ENCODE results near the gene TTBK2.
"Not testable (repeated sequence)": the region's sequence is repeated elsewhere in the genome, so short reads cannot be mapped to it uniquely, and the experiment has no call there.

Gene TTBK2
- 6.3 to 34.1 (median 18.0) reads per million in 17 experiments for total RNA-seq

DNA sequence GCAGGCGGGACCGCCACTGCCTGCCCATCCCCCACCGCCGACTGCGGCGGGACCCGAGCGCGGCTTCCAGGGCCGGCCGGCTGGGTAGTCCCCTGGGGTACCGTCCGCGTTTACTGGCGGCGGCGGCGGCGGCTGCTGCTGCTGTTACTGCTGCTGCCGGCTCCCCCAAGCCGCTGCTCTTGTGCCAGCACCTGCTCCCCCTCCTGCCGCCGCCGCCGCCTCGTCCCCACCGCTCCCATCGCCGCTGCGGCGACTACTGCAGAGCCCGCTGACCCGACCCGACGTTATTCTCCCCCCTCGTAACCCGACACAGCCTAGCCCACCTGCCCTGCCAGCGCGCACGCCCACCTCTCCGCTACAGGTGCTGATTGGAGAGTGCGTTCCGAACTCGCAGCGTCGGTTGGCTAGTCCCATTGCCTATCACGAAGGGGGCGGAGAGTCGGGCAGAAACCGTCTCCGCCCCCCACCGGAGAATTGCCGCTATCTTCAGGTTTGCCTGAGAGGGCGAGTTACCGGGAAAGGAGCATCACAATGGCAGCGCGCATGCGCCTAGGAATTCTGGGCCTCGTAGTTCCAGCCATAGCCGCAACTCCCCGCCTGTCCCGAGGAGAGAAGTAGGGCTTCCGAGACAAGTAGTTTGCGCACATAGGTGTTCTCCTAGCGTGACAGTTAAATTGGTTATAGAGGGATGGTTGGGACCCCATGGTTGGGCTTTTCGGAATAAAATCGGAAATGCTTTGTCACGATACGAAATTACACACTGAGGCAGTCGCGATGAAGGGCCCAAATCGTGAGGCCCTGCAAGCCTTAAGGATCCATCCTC, at the start of gene TTBK2:
Gene TTBK2, minus strand, starts transcription at position 260 of the 823 bp plus-strand sequence. CDS start 42,161 bp downstream, outside the sequence.
- peak; percentile 99 for DNase-seq

- DNase-seq, result no peak
Measured at GRCh38 chr15:42964476-42964875, 43.9 kb upstream of the TTBK2 start.

DNA sequence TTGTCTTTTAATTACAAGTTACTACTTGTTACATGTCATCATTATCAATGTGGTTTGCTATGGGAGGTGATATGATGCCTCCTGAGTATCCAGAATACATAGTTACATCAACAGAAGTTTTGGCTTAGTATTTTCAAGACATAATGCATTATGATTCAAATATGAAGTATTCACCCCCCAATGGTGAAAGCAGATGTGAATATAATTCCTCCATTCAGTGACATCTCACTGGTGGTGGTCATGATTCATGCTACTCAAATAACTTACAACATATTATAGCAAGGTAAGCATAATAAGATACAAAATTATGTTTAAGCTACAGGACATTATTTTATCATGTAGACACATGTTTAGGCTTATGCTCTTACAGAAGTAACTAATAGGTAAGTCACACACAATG, 34.9 kb upstream of the TTBK2 start:
- no peak for DNase-seq

DNA sequence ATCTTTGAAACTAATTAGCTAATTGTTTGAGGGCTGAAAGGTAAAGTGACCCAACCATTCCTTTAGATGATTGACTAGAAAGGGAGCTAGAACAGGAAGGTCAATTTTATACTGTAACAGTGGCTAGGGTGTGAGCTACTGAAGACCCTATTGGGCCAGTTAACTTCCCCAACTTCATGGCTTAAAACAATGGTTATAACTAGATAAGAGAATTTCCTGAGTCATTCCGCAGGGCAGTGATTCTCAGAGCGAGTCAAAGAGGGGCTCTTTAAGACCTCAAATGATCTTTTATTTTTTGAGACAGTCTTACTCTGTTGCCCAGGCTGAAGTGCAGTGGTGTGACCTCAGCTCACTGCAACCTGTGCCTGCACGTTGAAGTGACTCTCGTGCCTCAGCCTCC, 33.7 kb upstream of the TTBK2 start:
- no peak for DNase-seq

- DNase-seq, result not testable (repeated sequence)
Measured at GRCh38 chr15:42948898-42949297, 28.3 kb upstream of the TTBK2 start.

DNA sequence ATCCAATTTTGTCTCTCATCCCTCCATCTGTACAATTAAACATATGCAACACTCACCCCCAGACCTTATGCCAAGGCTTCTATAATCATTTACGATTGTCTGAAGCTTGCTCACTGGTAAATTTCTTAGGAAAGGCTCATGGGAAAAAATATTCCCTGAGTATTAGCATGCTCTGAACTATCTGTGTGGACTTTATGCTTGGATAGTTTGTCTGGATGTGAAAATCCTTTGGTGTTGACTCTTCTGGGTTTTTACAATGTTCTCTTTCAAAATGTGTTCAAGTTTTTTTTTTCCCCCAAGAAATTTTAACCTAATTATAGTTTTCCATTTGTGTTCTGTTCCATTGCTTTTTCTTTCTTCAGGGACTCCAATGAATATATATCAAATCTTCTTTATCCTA, 19.9 kb upstream of the TTBK2 start:
- no peak for DNase-seq

- DNase-seq, result no peak
Measured at GRCh38 chr15:42939841-42940240, 19.3 kb upstream of the TTBK2 start.

- no peak for DNase-seq
Measured at GRCh38 chr15:42937143-42937542, 16.6 kb upstream of the TTBK2 start.

DNA sequence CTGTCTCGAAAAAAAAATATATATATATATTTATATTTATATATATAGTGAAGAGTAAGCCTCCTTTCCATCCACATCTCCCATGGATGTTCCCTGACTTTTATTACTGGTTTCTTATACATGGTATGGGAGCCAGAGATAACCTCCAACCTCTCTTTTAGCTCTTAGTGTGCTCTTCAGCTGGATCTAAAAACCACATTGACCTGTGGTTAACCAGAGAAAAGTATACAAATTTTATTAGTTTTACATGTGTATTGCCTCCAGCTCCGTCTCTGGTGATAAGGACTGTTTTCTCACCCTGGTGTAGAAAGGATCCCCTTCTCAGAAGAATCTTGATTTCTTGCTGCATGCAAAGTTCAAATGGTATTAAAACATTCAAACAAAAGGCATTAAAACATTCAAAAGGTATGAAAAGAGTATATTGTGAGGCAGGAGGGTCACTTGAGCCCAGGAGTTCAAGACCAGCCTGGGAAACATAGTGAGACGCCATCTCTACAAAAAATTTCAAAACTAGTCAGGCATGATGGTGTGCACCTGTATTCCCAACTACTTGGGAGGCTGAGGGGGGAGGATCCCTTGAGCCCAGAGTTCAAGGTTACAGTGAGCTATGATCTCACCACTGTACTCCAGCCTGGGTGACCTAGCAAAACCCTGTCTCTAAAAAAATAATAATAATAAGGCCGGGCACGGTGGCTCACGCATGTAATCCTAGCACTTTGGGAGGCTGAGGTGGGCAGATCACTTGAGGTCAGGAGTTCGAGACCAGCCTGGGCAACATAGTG, 13.5 kb upstream of the TTBK2 start:
- DNase-seq, result no peak

GRCh38 chr15:42932833-42933515, 12.4 kb upstream of the TTBK2 start:
- DNase-seq, result no peak

GRCh38 chr15:42931702-42932486, 11.3 kb upstream of the TTBK2 start:
- DNase-seq, result no peak

GRCh38 chr15:42929306-42929848, 8.8 kb upstream of the TTBK2 start:
- no peak for DNase-seq

- DNase-seq, result peak in 3 of 4 experiments; percentile 14 to 22 (median 18)
Measured at GRCh38 chr15:42921342-42921731, 759 bp upstream of the TTBK2 start.

DNA sequence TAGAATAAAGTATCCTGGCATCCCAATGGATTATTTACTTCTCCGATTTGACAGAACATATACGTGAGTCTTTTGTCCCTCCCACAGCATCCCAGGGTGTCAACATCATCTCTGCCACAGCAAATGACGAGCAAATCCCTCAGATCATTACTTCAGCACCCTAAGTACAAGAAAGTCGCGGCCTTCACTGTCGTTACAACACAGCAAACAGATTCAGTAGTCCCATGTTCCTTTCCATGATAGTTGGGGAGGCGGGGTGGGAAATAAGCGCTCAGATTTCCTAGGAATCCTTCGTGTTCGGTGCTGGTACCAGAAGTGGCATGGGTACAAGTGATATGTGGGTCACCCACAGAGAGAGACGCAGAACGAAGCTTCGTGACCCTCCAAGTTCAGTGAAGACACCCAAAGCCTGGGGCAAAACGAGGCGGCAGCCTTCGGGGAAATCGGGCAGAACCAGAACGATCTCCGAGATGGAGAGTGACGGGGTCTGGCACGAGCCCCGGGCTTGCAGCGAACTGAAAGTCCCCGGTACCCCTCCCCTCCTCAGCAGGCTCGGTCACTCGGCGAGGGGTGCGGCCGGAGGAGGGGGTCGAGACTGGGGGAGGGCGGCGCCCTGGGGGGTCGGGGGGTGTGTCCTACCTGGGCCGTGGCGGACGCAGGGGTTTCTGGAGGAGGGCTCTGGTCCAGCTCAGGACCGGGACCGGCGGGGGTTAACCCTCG, 619 bp downstream of the TTBK2 start:
- DNase-seq, result peak; percentile 59 to 73 (median 65)

- peak in 1 of 4 experiments; percentile 14 for DNase-seq
Measured at GRCh38 chr15:42919308-42919707, 1.3 kb downstream of the TTBK2 start.

DNA sequence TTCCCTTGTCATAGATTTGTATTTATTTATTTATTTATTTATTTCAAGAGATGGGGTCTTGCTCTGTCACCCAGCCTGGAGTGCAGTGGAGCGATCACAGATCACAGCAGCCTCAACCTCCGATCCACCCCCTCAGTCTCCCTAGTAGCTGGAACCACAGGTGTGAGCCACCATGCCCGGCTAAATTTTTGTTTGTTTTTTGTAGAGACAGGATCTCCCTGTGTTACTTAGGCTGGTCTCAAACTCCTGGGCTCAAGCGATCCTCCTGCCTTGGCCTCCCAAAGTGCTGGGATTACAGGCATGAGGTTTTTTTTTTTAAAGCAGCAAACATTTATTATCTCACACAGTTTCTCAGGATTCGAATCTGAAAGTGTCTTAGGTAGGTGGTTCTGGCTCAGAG, 2.5 kb downstream of the TTBK2 start:
- DNase-seq, result no peak

- peak in 2 of 4 experiments; percentile 47 to 64 for DNase-seq
Measured at GRCh38 chr15:42915654-42916315, 4.8 kb downstream of the TTBK2 start.

DNA sequence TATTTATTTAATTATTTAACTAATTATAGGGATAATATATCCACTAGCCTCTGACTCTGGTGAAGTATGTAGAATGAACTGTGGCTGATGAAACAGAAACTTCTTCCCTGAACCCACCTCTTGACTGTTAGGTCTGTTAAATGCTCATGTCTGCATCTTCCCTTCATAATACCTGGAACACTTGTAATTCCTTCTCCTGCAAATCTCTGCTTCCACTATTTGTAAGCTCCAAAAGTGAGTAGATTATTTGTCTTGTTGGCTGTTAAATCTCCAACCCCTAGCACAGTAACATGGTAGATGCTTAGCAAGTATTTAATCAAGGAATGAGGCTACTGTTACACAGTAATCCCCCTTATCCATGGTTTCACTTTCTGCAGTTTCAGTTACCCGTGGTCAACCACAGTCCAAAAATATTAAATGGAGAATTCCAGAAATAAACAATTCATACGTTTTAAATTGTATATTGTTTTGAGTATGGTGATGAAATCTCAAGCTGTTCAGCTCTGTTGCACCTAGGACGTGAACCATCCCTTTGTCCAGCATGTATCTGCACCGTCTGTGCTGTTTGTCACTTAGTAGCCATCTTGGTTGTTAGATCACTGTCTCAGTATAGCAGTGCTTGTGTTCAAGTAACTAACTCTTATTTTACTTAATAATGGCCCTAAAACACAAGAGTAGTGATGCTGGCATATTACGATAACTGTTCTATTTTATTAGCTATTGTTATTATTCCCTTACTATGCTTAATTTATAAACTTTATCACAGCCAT, 5.7 kb downstream of the TTBK2 start:
- peak in 2 of 4 experiments; percentile 14 to 15 for DNase-seq

GRCh38 chr15:42911058-42911592, 9.5 kb downstream of the TTBK2 start:
- no peak for DNase-seq

DNA sequence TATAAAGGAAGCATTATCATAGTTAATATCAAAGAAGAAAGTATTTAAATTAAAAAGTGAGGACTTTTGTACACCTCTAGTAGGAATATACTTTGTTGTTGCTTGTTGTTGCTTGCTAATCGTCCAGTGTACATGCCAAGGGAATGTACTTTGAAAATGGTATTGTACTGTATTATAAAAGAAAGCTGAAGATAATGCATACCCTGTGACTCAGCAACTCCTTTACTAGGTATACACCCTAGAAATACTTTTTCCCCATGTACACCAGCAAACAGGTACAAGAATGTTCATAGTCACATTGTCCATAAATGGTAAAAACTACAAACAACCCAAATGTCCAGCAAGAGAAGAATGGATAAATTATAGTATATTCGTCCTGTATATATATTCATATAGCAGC, 12.0 kb downstream of the TTBK2 start:
- DNase-seq, result no peak

All from suppressor macrophage (primary cell).